MM.1S (cell line): ENCODE measurements around the gene TREM1.

ENCODE experiments used
- CTCF ChIP-seq: fragments of 300-600 bp; sonication (generic); IDR thresholded peaks from 2 replicates; pipeline ENCODE4 v1.5.1; 2016; ENCODE audit warnings: antibody characterized with exemption, low read length, mixed read lengths
- EZH2 ChIP-seq: fragments of 300-600 bp; sonication (generic); optimal IDR thresholded peaks from 2 replicates; pipeline ENCODE3; 2017; ENCODE audit warnings: low read depth, mild to moderate bottlenecking, antibody characterized with exemption, low read length, mixed read lengths

DNA sequence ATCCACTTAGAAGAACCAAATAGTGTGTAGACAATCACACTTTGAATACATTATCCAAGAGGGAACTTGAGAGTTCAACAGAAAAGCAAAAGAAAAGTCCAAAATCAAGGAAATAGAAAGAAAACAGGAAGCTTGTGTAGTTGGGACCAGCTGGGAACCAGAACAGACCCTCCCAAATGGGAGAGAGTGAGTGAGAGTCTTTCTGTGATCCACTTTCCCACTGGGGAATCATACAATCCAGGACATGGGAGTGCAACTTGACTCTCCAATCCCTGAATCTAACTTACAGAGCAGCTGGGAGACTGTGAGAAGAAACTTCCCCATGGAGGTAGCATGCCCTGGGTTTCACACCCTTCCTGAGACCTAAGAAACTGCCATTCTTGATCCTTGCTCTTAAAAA, 31.4 kb downstream of the TREM1 start:
- no peak for TF ChIP-seq EZH2
- TF ChIP-seq CTCF: no peak
